WTC11 (cell line): ENCODE results near the gene GRIA4.

Experiments
- CTCF ChIP-seq: fragments of 200-600 bp; IDR thresholded peaks from 2 replicates; pipeline ENCODE4 v1.8.0; 2022; ENCODE audit warnings: antibody characterized with exemption
- MAX ChIP-seq: sonication (generic); formaldehyde crosslinking; IDR thresholded peaks from 2 replicates; pipeline ENCODE4 v1.8.0; 2022; ENCODE audit warnings: mild to moderate bottlenecking, missing genetic modification reagents
- MYBL2 ChIP-seq: sonication (generic); formaldehyde crosslinking; IDR thresholded peaks from 2 replicates; pipeline ENCODE4 v1.8.1; 2023; ENCODE audit warnings: mild to moderate bottlenecking, moderate library complexity, missing genetic modification reagents
- NR2C2 ChIP-seq: sonication (generic); formaldehyde crosslinking; IDR thresholded peaks from 2 replicates; pipeline ENCODE4 v1.8.0; 2022; ENCODE audit warnings: mild to moderate bottlenecking, missing genetic modification reagents
- SP1 ChIP-seq: sonication (generic); formaldehyde crosslinking; conservative IDR thresholded peaks from 2 replicates; pipeline ENCODE4 v1.8.1; 2022; ENCODE audit warnings: missing genetic modification reagents
- USF2 ChIP-seq: sonication (generic); formaldehyde crosslinking; IDR thresholded peaks from 2 replicates; pipeline ENCODE4 v1.8.1; 2023; ENCODE audit warnings: mild to moderate bottlenecking, missing genetic modification reagents, moderate library complexity
- ZNF232 ChIP-seq: sonication (generic); formaldehyde crosslinking; IDR thresholded peaks from 2 replicates; pipeline ENCODE4 v1.8.0; 2022; ENCODE audit warnings: mild to moderate bottlenecking, missing genetic modification reagents
- ZNF416 ChIP-seq: fragments of 250-450 bp; sonication (Bioruptor Pico); IDR thresholded peaks from 2 replicates; pipeline ENCODE4 v1.9.0; 2021; ENCODE audit warnings: mild to moderate bottlenecking, inconsistent platforms
- TF ChIP-seq, protein P1 (sequence below): sonication (generic); formaldehyde crosslinking; IDR thresholded peaks from 2 replicates; pipeline ENCODE4 v1.8.1; 2023; ENCODE audit warnings: mild to moderate bottlenecking, missing genetic modification reagents

GRCh38 chr11:105821372-105821771 lies 211.5 kb downstream of the GRIA4 start:
- TF ChIP-seq NR2C2 (CRISPR knock-in tag) (no peak), USF2 (CRISPR knock-in tag) (peak; percentile 19; the same call in 1 of the 2 replicates), CTCF (no peak), ZNF232 (no peak), MYBL2 (no peak), ZNF416 (CRISPR knock-in tag) (no peak), MAX (no peak), SP1 (CRISPR knock-in tag) (no peak)
- TF ChIP-seq, protein P1, sequence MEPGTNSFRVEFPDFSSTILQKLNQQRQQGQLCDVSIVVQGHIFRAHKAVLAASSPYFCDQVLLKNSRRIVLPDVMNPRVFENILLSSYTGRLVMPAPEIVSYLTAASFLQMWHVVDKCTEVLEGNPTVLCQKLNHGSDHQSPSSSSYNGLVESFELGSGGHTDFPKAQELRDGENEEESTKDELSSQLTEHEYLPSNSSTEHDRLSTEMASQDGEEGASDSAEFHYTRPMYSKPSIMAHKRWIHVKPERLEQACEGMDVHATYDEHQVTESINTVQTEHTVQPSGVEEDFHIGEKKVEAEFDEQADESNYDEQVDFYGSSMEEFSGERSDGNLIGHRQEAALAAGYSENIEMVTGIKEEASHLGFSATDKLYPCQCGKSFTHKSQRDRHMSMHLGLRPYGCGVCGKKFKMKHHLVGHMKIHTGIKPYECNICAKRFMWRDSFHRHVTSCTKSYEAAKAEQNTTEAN (CRISPR knock-in tag), result no peak
